ENCODE data around the gene TMC6.
"Not testable (repeated sequence)": the region's sequence is repeated elsewhere in the genome, so short reads cannot be mapped to it uniquely, and the experiment has no call there.

The TMC6 gene

DNA sequence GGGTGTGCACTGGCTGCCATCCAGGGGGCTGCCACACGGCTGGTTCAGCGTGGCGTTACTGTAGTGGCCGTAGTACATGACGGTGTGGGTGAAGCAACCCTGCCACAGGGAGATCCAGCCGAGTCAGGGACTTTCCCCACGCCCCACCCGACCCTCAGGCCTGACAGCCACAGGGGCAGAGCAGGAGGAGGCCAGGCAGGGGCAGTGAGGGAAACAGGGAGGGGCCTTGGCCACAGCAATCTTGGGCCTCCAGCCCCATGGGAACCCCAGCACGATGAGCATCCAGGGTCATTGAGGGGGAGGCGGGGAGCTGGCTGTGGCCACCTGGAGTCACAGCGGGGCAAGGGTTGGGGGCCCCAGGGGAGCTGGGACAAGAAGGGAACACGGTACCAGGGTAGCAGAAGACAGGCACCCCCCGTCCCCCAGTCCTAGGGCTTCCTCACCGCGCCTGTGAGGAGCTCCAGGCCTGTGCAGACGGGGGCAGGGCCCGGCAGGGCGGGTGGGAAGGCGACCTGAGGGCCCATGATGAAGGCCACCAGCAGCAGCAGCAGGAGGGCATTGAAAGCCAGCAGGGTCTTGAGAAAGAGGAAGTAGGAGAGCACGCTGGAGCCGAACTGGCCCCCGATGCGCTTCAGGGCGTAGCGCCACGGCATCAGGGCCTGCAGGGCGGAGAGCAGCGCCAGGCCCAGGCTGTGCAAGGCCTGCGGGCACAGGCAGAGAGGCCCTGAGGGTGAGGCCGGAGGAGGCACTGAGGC, 4.3 kb downstream of the TMC6 start:
- DNase-seq (ENCODE audit: low read depth) = no peak

GRCh38 chr17:78123258-78123929, 5.2 kb downstream of the TMC6 start:
- no peak for DNase-seq (ENCODE audit: low read depth)

GRCh38 chr17:78122931-78123249, 5.7 kb downstream of the TMC6 start:
- no peak for DNase-seq (ENCODE audit: low read depth)

- DNase-seq (ENCODE audit: low read depth) = no peak
These were observed 6.2 kb downstream of the TMC6 start for GRCh38 chr17:78122216-78122930.

DNA sequence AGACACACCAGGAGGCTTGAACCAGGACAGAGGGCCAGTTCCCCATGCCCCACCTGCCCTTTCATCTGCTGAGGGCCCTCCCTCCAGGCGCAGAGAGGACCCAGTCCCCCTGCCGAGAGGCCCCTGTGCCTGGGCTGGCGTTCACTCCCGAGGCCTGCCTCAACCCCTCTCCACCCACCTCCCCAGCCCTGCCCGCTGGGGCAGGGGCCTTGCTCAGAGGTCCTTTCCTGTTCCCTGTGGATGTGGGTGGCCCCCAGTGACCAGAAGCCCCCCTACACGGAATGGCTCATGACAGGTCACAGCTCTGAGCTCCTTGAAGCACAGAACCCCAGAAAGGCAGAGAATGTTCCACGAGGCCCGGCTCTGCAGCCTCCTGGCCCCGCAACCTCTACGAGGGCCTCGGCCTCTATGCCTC, 6.7 kb downstream of the TMC6 start:
- no peak for DNase-seq (ENCODE audit: low read depth)

GRCh38 chr17:78120971-78121800, 7.4 kb downstream of the TMC6 start:
- DNase-seq (ENCODE audit: low read depth) = no peak

- no peak for DNase-seq (ENCODE audit: low read depth)
These were observed 8.0 kb downstream of the TMC6 start for GRCh38 chr17:78120537-78120936.

GRCh38 chr17:78118801-78119241, 9.7 kb downstream of the TMC6 start:
- no peak for DNase-seq (ENCODE audit: low read depth)

- no peak for DNase-seq (ENCODE audit: low read depth)
These were observed 11.3 kb downstream of the TMC6 start for GRCh38 chr17:78117027-78117981.

DNA sequence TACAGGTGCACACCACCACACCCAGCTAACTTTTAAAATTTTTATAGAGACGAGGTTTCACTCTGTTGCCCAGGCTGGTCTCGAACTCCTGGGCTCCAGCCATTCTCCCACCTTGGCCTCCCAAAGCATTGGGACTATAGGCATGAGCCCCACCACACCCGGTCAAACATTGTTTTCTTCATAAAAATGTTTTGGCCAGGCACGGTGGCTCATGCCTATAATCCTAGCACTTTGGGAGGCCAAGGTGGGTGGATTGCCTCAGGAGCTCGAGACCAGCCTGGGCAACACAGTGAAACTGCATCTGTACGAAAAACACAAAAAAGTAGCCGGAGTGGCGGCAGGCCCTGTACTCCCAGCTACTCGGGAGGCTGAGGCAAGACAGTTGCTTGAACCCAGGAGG, 12.1 kb downstream of the TMC6 start:
- DNase-seq (ENCODE audit: low read depth) = no peak

DNA sequence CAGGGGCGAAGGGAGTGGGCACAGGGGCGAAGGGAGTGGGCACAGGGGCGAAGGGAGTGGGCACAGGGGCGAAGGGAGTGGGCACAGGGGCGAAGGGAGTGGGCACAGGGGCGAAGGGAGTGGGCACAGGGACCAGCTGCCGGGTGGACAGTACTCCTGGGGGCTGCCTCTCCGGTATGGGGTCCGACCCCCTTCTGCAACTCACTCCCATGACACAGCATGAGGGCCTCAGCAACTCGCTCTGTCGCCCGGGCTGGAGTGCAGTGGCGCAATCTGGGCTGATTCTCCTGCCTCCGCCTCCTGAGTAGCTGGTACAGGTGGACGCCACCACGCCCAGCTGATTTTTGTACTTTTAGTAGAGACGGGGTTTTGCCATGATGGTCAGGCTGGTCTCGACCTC, 12.8 kb downstream of the TMC6 start:
- not testable (repeated sequence) for DNase-seq (ENCODE audit: low read depth)

GRCh38 chr17:78114831-78115723, 13.5 kb downstream of the TMC6 start:
- no peak for DNase-seq (ENCODE audit: low read depth)

DNA sequence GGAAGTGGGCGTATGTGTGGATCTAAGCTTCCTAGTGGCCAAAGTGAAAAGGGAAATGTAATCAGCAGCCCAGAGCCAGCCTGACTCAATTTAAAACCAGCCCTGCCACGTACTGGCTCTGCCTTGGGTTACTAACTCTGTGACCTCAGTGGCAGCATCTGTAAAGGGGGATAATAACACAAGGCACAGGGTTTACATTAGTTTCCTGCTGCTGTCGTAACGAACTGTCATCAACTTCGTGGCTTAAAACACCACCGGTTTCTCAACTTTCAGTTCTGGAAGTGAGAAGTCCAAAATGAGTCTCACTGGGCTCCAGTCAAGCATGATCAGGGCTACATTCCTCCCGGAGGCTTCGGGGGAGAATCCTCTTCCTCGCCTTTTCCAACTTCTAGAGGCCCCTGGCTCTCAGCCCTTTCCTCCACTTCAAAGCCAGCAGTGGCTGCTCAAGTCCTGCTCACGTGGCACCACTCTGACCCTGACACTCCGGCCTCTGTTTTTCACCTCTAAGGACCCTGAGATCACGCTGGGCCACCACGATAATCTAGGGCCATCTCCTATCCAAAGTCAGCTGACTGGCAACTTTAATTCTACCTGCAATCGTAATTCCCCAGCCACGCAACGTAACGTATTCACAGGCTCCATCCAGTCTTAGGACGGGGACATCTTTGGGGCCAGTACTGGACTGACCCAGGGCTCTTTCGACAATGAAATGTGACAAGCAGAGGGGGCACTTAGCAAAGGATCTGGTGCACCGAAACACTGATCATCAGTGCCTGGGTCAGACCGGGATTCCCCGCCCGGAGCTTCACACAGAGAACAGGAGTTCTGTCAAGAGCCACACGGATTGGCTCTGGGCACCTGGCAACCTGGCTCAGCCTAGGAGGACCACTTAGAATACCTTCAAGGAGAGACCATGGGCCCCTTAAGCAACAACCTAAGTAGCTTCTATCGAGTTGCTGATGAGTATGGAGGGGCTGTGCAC, 14.5 kb downstream of the TMC6 start:
- DNase-seq (ENCODE audit: low read depth) = no peak

DNA sequence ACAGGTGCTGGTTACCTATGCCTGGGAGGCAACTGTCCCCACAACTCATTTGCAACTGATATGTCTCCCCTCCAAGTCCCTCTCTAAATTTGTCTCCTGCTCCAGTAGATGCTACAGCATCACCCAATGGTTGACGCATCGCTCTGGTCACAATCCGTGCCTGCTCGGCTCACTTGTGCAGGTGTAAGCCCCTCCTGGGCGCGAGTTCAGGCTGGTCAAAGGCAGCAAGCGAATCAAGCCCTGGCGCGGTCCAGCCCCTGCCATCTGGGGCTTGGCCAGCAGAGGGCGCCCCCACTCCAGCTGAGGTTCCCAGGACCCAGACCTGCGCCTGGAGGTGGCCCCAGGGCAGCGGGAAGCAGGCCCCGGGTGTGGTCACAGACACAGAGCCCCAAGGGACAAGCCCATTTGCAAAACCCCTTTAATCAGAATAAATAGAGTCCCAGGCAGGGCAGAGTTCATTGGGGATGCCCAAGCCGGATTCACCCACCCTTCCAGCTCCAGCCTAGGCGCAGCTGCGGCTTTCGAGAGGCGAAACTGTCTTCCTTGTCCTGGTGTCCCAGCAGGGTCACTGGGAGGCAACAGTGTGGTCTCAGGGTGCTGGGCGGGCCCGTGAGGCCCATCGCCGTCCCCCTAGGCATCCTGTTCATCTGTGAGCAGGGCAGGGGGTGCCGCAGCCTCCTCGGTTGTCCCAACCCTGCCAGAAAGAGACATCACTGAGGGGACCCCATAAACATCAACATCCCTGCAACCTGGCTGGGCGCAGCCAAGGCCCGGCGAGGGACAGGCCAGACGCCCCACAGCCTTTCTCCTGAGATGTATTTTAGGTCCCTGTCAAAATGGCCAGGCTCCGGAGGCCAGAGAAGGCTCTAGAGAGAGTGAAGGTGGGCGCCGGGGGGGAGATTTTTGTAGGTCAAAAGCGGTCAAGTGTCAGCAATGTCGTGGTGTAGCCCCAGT, 15.8 kb downstream of the TMC6 start:
- peak; percentile 70 for DNase-seq (ENCODE audit: low read depth)

GRCh38 chr17:78111727-78112517, 16.6 kb downstream of the TMC6 start:
- DNase-seq (ENCODE audit: low read depth) = no peak

GRCh38 chr17:78111016-78111726, 17.4 kb downstream of the TMC6 start:
- no peak for DNase-seq (ENCODE audit: low read depth)

All from activated T-cell treated with anti-CD3 and anti-CD28 coated beads for 24 hours (primary cell).